Endothelial cell (in vitro differentiated cells): Measurements from ENCODE around the gene PDGFC. TPM values are rescaled to one million over a fixed set of nuclear protein-coding genes. Genes with fewer than 3 reads are reported as not detected.

Experiments used
- DNase-seq: peaks from one replicate; pipeline ENCODE4 v3.0.0; 2021; ENCODE audit warnings: low spot score
- H3K27ac Mint-ChIP-seq: one replicate; pipeline ENCODE4 v1.8.0; 2021; ENCODE audit warnings: mixed read lengths, inconsistent platforms; ENCODE audit not compliant: unreplicated experiment
- H3K27me3 Mint-ChIP-seq: one replicate; pipeline ENCODE4 v1.8.0; 2021; ENCODE audit warnings: mild to moderate bottlenecking, moderate library complexity, mixed read lengths, inconsistent platforms; ENCODE audit not compliant: unreplicated experiment
- H3K36me3 Mint-ChIP-seq: one replicate; pipeline ENCODE4 v1.8.0; 2021; ENCODE audit warnings: mild to moderate bottlenecking, low read depth, mixed read lengths, inconsistent platforms; ENCODE audit not compliant: unreplicated experiment
- H3K4me1 Mint-ChIP-seq: one replicate; pipeline ENCODE4 v1.8.0; 2021; ENCODE audit warnings: mild to moderate bottlenecking, mixed read lengths, inconsistent platforms; ENCODE audit not compliant: unreplicated experiment
- H3K4me3 Mint-ChIP-seq: one replicate; pipeline ENCODE4 v1.8.0; 2021; ENCODE audit warnings: mild to moderate bottlenecking, mixed read lengths, inconsistent platforms; ENCODE audit not compliant: unreplicated experiment
- H3K9me3 Mint-ChIP-seq: one replicate; pipeline ENCODE4 v1.8.0; 2021; ENCODE audit warnings: mixed read lengths, inconsistent platforms; ENCODE audit not compliant: unreplicated experiment
- CTCF ChIP-seq: fragments of 200-600 bp; sonication (generic); IDR thresholded peaks from one replicate; pipeline ENCODE4 v1.5.0; 2021; ENCODE audit warnings: antibody characterized with exemption; ENCODE audit not compliant: unreplicated experiment
- total RNA-seq: library from RNA; stranded (reverse); fragmentation: NEBNext Ultra II Directional; extraction: Animal tissue kit (Norgen Biotek cat#: 25700); gene quantifications from one replicate; pipeline ENCODE4 v1.2.1, GENCODE V29; 2021; ENCODE audit not compliant: unreplicated experiment

Gene PDGFC
- total RNA-seq, 1 donor from 2014 or later = 22.0 TPM

- Mint-ChIP-seq H3K27ac (no peak overlapping the region), H3K36me3 (no peaks in the 10 kb centered on the region), H3K9me3 (no peaks in the 10 kb centered on the region), H3K27me3 (no peaks in the 10 kb centered on the region), H3K4me1 (peaks cover 11% of the 10 kb centered on the region), H3K4me3 (no peak overlapping the region)
- no peak for TF ChIP-seq CTCF
- no peak for DNase-seq
Measured at GRCh38 chr4:156749426-156750403, 221.9 kb downstream of the PDGFC start.

GRCh38 chr4:156746111-156746510 is 225.5 kb downstream of the PDGFC start:
- no peak for DNase-seq
- Mint-ChIP-seq H3K27me3 (no peaks in the 10 kb centered on the region), H3K4me1 (peaks cover 8% of the 10 kb centered on the region), H3K36me3 (no peaks in the 10 kb centered on the region), H3K4me3 (no peak overlapping the region), H3K9me3 (no peaks in the 10 kb centered on the region), H3K27ac (no peak overlapping the region)
- no peak for TF ChIP-seq CTCF

DNA sequence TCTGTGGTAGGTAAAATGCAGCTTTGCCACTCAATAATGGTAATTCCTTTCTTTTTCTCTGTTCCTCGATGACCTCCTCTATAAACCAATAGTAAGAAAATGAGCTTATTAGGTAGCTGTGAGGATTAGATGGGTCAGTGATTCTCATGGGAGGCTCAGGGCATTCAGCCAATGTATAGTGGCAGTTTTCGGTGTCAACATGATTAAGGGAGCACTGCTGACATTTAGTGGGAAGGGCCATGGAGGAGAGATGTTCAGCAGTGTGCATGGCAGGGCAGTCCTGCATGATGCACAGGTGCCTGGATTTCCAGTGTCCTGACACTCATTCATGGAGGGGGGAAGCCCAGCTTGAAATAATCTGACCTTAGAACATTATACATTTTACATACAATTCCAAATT is 232.8 kb downstream of the PDGFC start:
- H3K36me3 Mint-ChIP-seq = no peaks in the 10 kb centered on the region
- no peaks in the 10 kb centered on the region for H3K27me3 Mint-ChIP-seq
- H3K4me3 Mint-ChIP-seq = no peak overlapping the region
- H3K4me1 Mint-ChIP-seq = peaks cover 4% of the 10 kb centered on the region
- no peak for TF ChIP-seq CTCF
- H3K9me3 Mint-ChIP-seq = no peaks in the 10 kb centered on the region
- DNase-seq = no peak
- H3K27ac Mint-ChIP-seq = no peak overlapping the region

DNA sequence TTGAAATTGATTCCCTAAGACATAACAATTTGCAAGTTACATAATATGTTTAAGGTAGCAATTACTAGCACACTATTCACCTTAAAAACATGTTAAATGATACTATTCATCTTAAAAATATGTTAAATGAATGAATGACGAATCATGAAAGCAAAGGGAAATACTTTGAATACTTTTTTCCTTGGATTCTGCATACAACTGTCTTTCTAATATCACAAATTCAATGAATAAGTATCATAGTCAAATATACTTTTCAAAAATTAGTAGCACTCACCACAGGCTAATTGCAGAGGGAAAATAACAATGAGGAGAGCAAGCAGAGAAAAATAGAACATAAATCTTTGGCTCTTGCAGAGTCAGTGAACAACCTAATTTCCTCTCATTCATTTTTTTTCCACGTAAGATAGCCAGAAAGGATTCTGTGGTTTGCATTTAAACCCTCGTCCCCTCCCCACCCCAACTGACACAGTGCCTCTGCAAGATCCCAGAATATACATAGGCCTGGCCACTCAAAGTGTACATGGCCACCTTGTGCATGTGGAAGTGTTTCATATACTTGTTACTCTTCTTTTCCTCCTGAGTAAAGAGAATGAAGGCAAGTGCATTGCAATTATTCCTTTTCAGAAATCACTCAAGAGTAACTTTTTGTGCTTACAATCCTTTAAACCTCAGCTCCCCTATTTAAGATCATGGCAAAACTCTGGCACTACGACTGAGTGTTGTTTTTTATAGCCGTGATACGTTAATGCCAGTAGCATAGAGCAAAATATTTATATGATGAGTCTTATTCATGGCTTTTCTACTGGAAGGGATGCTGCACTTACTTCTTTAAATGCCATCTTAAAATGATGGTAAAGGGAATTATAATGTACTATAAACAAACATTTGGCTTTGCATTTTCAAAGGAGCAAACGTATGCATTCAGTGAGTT is 236.4 kb downstream of the PDGFC start:
- Mint-ChIP-seq H3K36me3 (no peaks in the 10 kb centered on the region), H3K4me3 (no peak overlapping the region), H3K9me3 (peaks cover 11% of the 10 kb centered on the region), H3K4me1 (no peaks in the 10 kb centered on the region), H3K27me3 (no peaks in the 10 kb centered on the region), H3K27ac (no peak overlapping the region)
- TF ChIP-seq CTCF = no peak
- DNase-seq = no peak
